Measurements from ENCODE around the gene ARHGAP9.

The ARHGAP9 gene

DNA sequence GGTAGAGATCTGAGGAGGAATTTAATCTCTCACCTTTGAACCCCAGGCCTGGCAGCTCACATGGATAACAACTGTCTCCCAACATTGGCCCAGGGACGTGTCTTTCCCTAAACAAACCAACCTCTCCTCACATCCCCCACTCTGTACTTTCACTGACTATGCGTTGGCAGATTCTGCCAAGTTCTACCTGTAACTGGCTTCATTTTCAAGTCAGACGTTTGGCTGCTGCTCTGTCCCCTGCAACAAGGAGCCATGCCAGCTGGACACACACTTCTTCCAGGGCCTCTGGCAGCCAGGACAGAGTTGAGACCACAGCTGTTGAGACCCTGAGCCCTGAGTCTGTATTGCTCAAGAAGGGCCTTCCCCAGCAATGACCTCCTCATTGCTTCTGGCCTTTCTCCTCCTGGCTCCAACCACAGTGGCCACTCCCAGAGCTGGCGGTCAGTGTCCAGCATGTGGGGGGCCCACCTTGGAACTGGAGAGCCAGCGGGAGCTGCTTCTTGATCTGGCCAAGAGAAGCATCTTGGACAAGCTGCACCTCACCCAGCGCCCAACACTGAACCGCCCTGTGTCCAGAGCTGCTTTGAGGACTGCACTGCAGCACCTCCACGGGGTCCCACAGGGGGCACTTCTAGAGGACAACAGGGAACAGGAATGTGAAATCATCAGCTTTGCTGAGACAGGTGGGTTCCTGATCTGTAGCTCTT, 45.0 kb downstream of the ARHGAP9 start, which contains the start of gene INHBC:
Gene INHBC (plus strand): TSS at position 268 of the 707 bp plus-strand sequence. CDS start 103 bp downstream, at position 371.
- no peak for FAIRE-seq
- TF ChIP-seq, protein P1, sequence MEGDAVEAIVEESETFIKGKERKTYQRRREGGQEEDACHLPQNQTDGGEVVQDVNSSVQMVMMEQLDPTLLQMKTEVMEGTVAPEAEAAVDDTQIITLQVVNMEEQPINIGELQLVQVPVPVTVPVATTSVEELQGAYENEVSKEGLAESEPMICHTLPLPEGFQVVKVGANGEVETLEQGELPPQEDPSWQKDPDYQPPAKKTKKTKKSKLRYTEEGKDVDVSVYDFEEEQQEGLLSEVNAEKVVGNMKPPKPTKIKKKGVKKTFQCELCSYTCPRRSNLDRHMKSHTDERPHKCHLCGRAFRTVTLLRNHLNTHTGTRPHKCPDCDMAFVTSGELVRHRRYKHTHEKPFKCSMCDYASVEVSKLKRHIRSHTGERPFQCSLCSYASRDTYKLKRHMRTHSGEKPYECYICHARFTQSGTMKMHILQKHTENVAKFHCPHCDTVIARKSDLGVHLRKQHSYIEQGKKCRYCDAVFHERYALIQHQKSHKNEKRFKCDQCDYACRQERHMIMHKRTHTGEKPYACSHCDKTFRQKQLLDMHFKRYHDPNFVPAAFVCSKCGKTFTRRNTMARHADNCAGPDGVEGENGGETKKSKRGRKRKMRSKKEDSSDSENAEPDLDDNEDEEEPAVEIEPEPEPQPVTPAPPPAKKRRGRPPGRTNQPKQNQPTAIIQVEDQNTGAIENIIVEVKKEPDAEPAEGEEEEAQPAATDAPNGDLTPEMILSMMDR (IDR thresholded peaks at IDR 0.05; ENCODE audit: insufficient read depth, missing control alignments) = no peak
- no peak for DNase-seq (ENCODE audit: insufficient read length, low spot score)

DNA sequence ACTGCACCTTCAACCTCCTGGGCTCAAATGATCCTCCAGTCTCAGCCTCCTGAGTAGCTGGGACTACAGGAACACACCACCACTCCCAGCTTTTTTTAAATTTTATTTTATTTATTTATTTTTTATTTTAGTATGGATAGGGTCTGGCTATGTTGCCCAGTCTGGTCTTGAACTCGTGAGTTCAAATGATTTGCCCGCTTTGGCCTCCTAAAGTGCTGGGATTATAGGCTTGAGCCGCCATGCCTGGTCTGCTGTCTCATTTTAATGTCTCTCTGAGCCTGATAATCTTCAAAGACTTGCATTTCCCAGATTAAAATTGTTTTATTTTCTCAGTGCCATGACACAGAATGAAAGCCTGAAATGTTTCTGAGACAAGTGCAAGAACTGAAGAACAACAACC, 46.3 kb downstream of the ARHGAP9 start:
- no peak for FAIRE-seq
- DNase-seq (ENCODE audit: insufficient read length, low spot score) = no peak
- TF ChIP-seq, protein P1 (IDR thresholded peaks at IDR 0.05; ENCODE audit: insufficient read depth, missing control alignments) = no peak

- no peak for FAIRE-seq
- TF ChIP-seq, protein P1 (IDR thresholded peaks at IDR 0.05; ENCODE audit: insufficient read depth, missing control alignments) = no peak
Measured at GRCh38 chr12:57431654-57432188, 47.9 kb downstream of the ARHGAP9 start.

DNA sequence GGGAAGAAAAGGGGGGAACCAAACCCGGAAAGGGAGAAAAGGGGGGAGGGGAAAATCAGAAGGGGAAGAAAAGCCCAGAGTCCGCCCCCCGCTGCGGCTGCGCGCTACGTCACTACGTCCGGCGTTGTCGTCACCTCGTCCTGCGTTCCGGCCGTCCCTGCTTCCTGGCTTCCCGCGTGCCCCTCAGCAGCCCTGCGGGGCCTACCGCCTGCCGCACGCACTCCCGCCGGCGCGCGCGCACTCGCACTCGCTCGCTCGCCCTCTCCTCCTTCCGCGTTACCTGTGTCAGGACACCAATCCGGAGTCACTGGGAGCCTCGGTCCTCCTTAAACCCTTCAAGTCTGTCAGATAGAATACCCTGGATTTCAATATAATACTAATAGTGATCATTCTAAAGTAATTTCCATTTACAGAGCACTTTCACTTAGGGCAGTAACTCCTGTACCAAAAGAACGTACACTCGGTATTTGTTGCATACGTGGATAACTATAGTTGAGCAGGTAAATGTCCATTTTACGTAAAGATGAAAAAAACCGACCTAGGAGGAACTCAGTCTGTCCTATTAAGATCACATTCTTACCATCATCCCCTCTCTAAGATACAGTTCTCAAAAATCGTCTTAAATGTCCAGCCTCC, 48.6 kb downstream of the ARHGAP9 start, which contains the start of gene R3HDM2:
Gene R3HDM2 (minus strand): TSS at position 113 of the 636 bp plus-strand sequence. CDS start 120,615 bp downstream, outside the sequence.
- peak; percentile 92 for DNase-seq (ENCODE audit: insufficient read length, low spot score)
- FAIRE-seq = no peak
- TF ChIP-seq, protein P1 (IDR thresholded peaks at IDR 0.05; ENCODE audit: insufficient read depth, missing control alignments) = no peak

More at GRCh38 chr12:57431654-57432188, 47.9 kb downstream of the ARHGAP9 start:
- no peak for DNase-seq (ENCODE audit: insufficient read length, low spot score)

DNA sequence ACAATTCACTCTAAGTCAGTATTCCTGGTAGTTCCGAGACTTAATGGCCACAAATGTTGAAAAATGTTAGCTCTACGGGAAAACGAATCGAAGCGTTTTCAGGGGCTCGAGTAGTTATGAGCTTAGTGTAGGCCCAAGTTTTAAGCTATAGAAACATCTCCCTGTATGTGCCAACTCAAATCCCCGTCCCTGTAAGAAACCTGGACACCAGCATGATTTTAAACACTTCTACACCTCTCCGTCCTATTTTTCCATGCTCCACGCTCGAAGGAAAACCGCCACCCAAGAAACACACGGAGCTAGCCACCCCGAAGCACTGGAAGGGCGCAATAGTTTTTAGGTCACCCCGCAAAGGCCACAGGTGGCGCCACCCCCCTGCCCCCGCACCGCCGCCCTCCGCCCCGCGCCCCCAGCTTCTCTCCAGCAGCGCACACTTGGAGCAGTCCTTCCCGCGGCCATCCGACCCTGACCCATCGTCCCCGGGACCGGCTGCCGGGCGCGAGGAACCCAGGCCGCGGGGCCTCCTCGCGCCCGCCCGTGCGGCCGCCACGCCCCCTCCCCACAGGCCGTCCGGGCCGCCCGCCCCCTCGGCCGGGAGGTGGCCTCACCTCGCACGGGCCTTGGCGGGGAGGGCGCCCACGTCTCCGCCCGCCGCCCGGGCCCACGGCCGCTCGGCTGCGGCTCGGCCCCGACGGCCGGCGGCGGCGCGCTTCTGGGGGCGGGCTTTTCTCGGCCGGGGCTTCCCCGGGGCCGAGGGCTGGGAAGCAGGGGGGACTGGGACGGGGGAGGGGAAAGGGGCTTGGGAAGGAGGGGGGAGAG, 49.3 kb downstream of the ARHGAP9 start:
- DNase-seq (ENCODE audit: insufficient read length, low spot score) (no peak), FAIRE-seq (no peak)
- TF ChIP-seq, protein P1 (IDR thresholded peaks at IDR 0.05; ENCODE audit: insufficient read depth, missing control alignments) = no peak

DNA sequence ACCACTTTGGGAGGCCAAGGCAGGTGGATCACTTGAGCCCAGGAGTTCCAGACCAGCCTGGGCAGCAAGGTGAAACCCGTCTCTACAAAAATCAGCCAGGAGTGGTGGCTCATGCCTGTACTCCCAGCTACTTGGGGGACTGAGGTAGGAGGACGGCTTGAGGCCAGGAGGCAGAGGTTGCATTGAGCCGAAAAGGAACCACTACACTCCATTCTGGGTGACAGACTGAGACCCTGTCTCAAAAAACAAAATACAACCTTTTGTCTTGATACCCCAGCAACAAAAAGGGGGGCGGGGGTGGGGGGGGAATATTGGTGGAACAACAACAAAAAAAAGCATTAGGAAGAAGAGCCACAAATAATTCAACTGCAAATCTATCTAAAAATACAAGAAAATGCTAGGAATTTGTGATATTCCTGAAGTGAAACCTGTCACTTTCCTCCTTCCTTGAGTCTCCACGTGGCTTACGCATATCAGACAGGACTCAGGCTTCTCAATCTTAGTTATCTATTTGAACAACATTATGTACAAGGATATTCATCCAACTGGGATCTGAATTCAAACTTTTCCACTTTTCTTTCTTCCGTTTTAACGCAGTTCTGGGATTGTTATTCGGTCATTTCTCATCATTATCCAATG, 50.1 kb downstream of the ARHGAP9 start:
- TF ChIP-seq, protein P1 (IDR thresholded peaks at IDR 0.05; ENCODE audit: insufficient read depth, missing control alignments) = no peak
- FAIRE-seq = no peak
- no peak for DNase-seq (ENCODE audit: insufficient read length, low spot score)

Measured in D721Med (cell line).